ENCODE measurements around the gene RARG. TPM values are rescaled to one million over a fixed set of nuclear protein-coding genes. Genes with fewer than 3 reads are reported as not detected.

Gene RARG
- total and polyA plus RNA-seq, 2 donors (not counting 3 experiments of a cell fraction or from before 2014, with no cell fraction given): 9.9 to 19.5 TPM

GRCh38 chr12:53253298-53253697, 21.3 kb upstream of the RARG start:
- Histone ChIP-seq H3K4me3 (replicated peaks in 1 of 3; ENCODE audit: insufficient read depth in 1 of 3, low read depth in 1 of 3, low read length in 3 of 3) (no peak overlapping the region), H3K9me3 (replicated peaks; ENCODE audit: control insufficient read depth, insufficient read depth, low read length) (no peaks in the 10 kb centered on the region), H3K27me3 (ENCODE audit: control insufficient read depth in 2 of 2, insufficient read depth in 2 of 2, low read length in 2 of 2) (no peaks in the 10 kb centered on the region), H3K27ac (ENCODE audit: insufficient read depth, low read depth, low read length) (no peak overlapping the region), H3K9me1 (replicated peaks; ENCODE audit: control insufficient read depth, extremely low read depth, insufficient read depth, low read length) (no peaks in the 10 kb centered on the region), H3K4me2 (ENCODE audit: insufficient read depth, low read length) (peak overlapping the region; percentile 76), H3K4me1 (ENCODE audit: control insufficient read depth, extremely low read depth, insufficient read depth, low read length) (peaks cover 14% of the 10 kb centered on the region), H2AFZ (ENCODE audit: low read depth, low read length) (no peak overlapping the region), H3K9ac (replicated peaks; ENCODE audit: extremely low read depth, insufficient read depth, low read length) (no peak overlapping the region), H4K20me1 (replicated peaks; ENCODE audit: control insufficient read depth, extremely low read depth, insufficient read depth, low read length) (no peaks in the 10 kb centered on the region), H3K36me3 (ENCODE audit: control insufficient read depth in 2 of 2, extremely low read depth in 1 of 2, insufficient read depth in 2 of 2, low read length in 2 of 2) (peaks cover 2 to 6% of the 10 kb centered on the region in 2 experiments), H3K79me2 (ENCODE audit: control insufficient read depth, insufficient read depth, low read length) (peaks cover 16% of the 10 kb centered on the region)
- no TSS peak for BruUV-seq (replicated peaks)
- no peak for FAIRE-seq
- POLR2A ChIA-PET: interaction anchor here (0.5 kb wide), 1 partner anchor 187 kb away, joined by 6 read pairs; no protein-coding TSS in a partner anchor
- CTCF ChIA-PET: interaction anchor here (1.9 to 3.9 kb wide), 2 partner anchors 15 to 39 kb away, joined by 4 to 54 read pairs; partner anchors contain the start of gene ESPL1
- dilution Hi-C loops (cut with MboI; ENCODE audit: extremely low pct_ligation_motif_present, low sequenced_read_pairs): no loop called here
- intact Hi-C loops (cut with micrococcal nuclease): loop anchor here (2.0 kb wide), 1 partner anchor 16 kb away; the partner anchor contains the start of gene ESPL1
- no peak for TF ChIP-seq EZH2 (IDR thresholded peaks at IDR 0.05; ENCODE audit: borderline replicate concordance, low read depth, low read length, severe bottlenecking)
- TF ChIP-seq CTCF (IDR thresholded peaks at IDR 0.05; ENCODE audit: extremely low read depth in 1 of 2, insufficient read depth in 1 of 2, low read depth in 1 of 2, low read length in 2 of 2): no peak
- no peak for TF ChIP-seq MAX (IDR thresholded peaks at IDR 0.05; ENCODE audit: insufficient read depth, insufficient read length)
- no peak for TF ChIP-seq MYC (IDR thresholded peaks at IDR 0.05; ENCODE audit: low read depth, low read length)
- no peak for TF ChIP-seq JUN (IDR thresholded peaks at IDR 0.05; ENCODE audit: borderline replicate concordance, insufficient read depth, insufficient read length, low read depth)
- TF ChIP-seq POLR2AphosphoS5 (IDR thresholded peaks at IDR 0.05; ENCODE audit: insufficient read depth, low read depth, low read length): no peak
- TF ChIP-seq POLR2A (IDR thresholded peaks at IDR 0.05; ENCODE audit: low read depth, low read length): no peak
- no peak for TF ChIP-seq GATA2 (IDR thresholded peaks at IDR 0.05; ENCODE audit: insufficient read depth, insufficient read length, low read depth, low read length)
- no peak for TF ChIP-seq FOS (IDR thresholded peaks at IDR 0.05; ENCODE audit: borderline replicate concordance, insufficient read depth, low read length)
- no peak for DNase-seq (ENCODE audit: low read depth, low spot score)
